Measurements from ENCODE around the gene TPM1.

GRCh38 chr15:63040509-63040908 is 2.0 kb upstream of the TPM1 start:
- no peak for TF ChIP-seq CTCF (IDR thresholded peaks at IDR 0.05; ENCODE audit: insufficient read depth, low read length, poor library complexity, severe bottlenecking)
- no peak for TF ChIP-seq EZH2phosphoT487 (conservative IDR thresholded peaks at IDR 0.05; ENCODE audit: low read length)

Measured in SU-DHL-6 (cell line).